B cell (primary cell): ENCODE measurements around the gene PCK1. TPM values are rescaled to one million over a fixed set of nuclear protein-coding genes. Genes with fewer than 3 reads are reported as not detected.

Experiments used
- ATAC-seq: fragments of 200-7000 bp; cut with Tn5 transposase; one replicate; pipeline ENCODE4 v1.10.0; 2021; ENCODE audit warnings: low read depth, mild to moderate bottlenecking, moderate number of reproducible peaks, moderate library complexity
- CTCF ChIA-PET: fragments of 350-600 bp; sonication (Branson Sonifier 250); formaldehyde crosslinking; loops from one replicate; lab custom pipeline; 2021; ENCODE audit warnings: antibody characterized with exemption, inconsistent platforms; lab: Charles Lee
- POLR2A ChIA-PET: fragments of 350-600 bp; sonication (Branson Sonifier 250); formaldehyde crosslinking; loops from one replicate; lab custom pipeline; 2021; ENCODE audit warnings: antibody characterized with exemption; lab: Charles Lee
- DNase-seq: peaks from one replicate; pipeline ENCODE4 v3.0.0; 2013
- H2AFZ ChIP-seq: 2 replicates; pipeline ENCODE4 v1.6.1; 2012; ENCODE audit warnings: mild to moderate bottlenecking, low read depth, low read length; ENCODE audit not compliant: insufficient read depth, poor library complexity, severe bottlenecking
- H3K27ac ChIP-seq, 2 donors: 1 replicate in 1 of 2; 2 replicates in 1 of 2; pipeline ENCODE4 v1.5.1; 2012 to 2013; ENCODE audit warnings: low read length in 2 of 2, mild to moderate bottlenecking in 2 of 2, moderate library complexity in 1 of 2
- H3K27me3 ChIP-seq, 4 experiments: fragments of 200-600 bp in 1 of 4; sonication (generic) in 1 of 4; replicated peaks in 1 of 4; 1 replicate in 2 of 4; 2 replicates in 2 of 4; pipeline versions ENCODE4 v1.6.1 to v1.7.0; 2013 to 2016; ENCODE audit warnings: low read length in 3 of 4, mild to moderate bottlenecking in 2 of 4, mixed read lengths in 1 of 4, moderate library complexity in 1 of 4; ENCODE audit not compliant: insufficient read depth in 4 of 4, control insufficient read depth in 3 of 4; ENCODE audit errors: control extremely low read depth in 1 of 4
- H3K36me3 ChIP-seq, 2 experiments: replicated peaks in 1 of 2; 1 replicate in 1 of 2; 2 replicates in 1 of 2; pipeline versions ENCODE4 v1.6.1 to v1.7.1; 2013; ENCODE audit warnings: low read length in 1 of 2; ENCODE audit not compliant: insufficient read depth in 2 of 2, control insufficient read depth in 1 of 2; ENCODE audit errors: control extremely low read depth in 1 of 2, extremely low read depth in 1 of 2
- H3K4me1 ChIP-seq, 2 donors: fragments of 200-600 bp in 1 of 2; sonication (generic) in 1 of 2; 1 replicate in 1 of 2; 2 replicates in 1 of 2; pipeline versions ENCODE4 v1.5.1 to v1.6.1; 2013 to 2017; ENCODE audit warnings: low read length in 2 of 2; ENCODE audit not compliant: control insufficient read depth in 2 of 2, insufficient read depth in 2 of 2
- H3K4me2 ChIP-seq: replicated peaks from 2 replicates; pipeline ENCODE3; 2012; ENCODE audit warnings: mild to moderate bottlenecking, low read depth, low read length; ENCODE audit not compliant: poor library complexity, severe bottlenecking
- H3K4me3 ChIP-seq, 5 experiments: fragments of 200-600 bp in 1 of 5; sonication (generic) in 1 of 5; 1 replicate in 3 of 5; 2 replicates in 2 of 5; pipeline versions ENCODE4 v1.5.1 to v1.7.0; 2011 to 2016; ENCODE audit warnings: low read length in 4 of 5, mild to moderate bottlenecking in 4 of 5, low read depth in 2 of 5, control low read depth in 1 of 5, moderate library complexity in 1 of 5; ENCODE audit not compliant: insufficient read depth in 1 of 5; ENCODE audit errors: control extremely low read depth in 1 of 5, extremely low read depth in 1 of 5
- H3K79me2 ChIP-seq: fragments of 200-600 bp; sonication (generic); one replicate; pipeline ENCODE4 v1.6.0; 2016; ENCODE audit warnings: low read length; ENCODE audit not compliant: control insufficient read depth, insufficient read depth
- H3K9ac ChIP-seq: fragments of 200-600 bp; sonication (generic); 2 replicates; pipeline ENCODE4 v1.6.1; 2017; ENCODE audit warnings: mild to moderate bottlenecking, low read length, moderate library complexity
- H3K9me3 ChIP-seq, 3 donors: one replicate each; pipeline versions ENCODE4 v1.6.1 to v1.7.1; 2013; ENCODE audit warnings: low read length in 2 of 3; ENCODE audit not compliant: control insufficient read depth in 2 of 3, insufficient read depth in 1 of 3; ENCODE audit errors: control extremely low read depth in 1 of 3
- H4K20me1 ChIP-seq: 2 replicates; pipeline ENCODE4 v1.6.0; 2012; ENCODE audit warnings: mild to moderate bottlenecking, low read length; ENCODE audit not compliant: insufficient read depth, control insufficient read depth, poor library complexity, severe bottlenecking
- H3K27ac Mint-ChIP-seq: one replicate; pipeline ENCODE4 v1.8.0; 2021; ENCODE audit warnings: mixed read lengths
- H3K27me3 Mint-ChIP-seq: one replicate; pipeline ENCODE4 v1.8.0; 2021; ENCODE audit warnings: mixed read lengths
- H3K4me1 Mint-ChIP-seq: one replicate; pipeline ENCODE4 v1.8.0; 2021; ENCODE audit warnings: mixed read lengths
- H3K4me3 Mint-ChIP-seq: one replicate; pipeline ENCODE4 v1.8.0; 2021; ENCODE audit warnings: mixed read lengths
- H3K9me3 Mint-ChIP-seq: one replicate; pipeline ENCODE4 v1.8.0; 2022; ENCODE audit warnings: mixed read lengths; ENCODE audit not compliant: insufficient read depth
- EZH2 ChIP-seq: IDR thresholded peaks from 2 replicates; pipeline ENCODE4 v1.6.1; 2012; ENCODE audit warnings: borderline replicate concordance, low read depth, mild to moderate bottlenecking, moderate library complexity, low read length; ENCODE audit not compliant: insufficient read depth, poor library complexity, severe bottlenecking
- WGBS: methylation state at CpG from one replicate; pipeline ENCODE4 v1.1.5; 2013; ENCODE audit warnings: missing lambda C conversion rate; ENCODE audit not compliant: insufficient coverage; 5-methylcytosine and 5-hydroxymethylcytosine counted together
- intact Hi-C: fragments of 100-400 bp; cut with micrococcal nuclease; formaldehyde crosslinking; loops from one replicate; pipeline ENCODE4 v1.10.0; 2022
- polyA plus RNA-seq: library from polyadenylated mRNA; depleted of rRNA; stranded (reverse); fragments of >200 nt; gene quantifications from 2 replicates; pipeline ENCODE4 v1.2.3, GENCODE V29; 2012
- total RNA-seq, 2 donors: library from RNA; stranded (reverse); fragments of 120-200 nt in 1 of 2; gene quantifications; 1 replicate in 1 of 2; 2 replicates in 1 of 2; pipeline versions ENCODE4 v1.2.3 to v1.2.4, GENCODE V29; 2013 to 2022
- TF ChIP-seq, protein P1 (sequence below): fragments of 200-600 bp; IDR thresholded peaks from one replicate; pipeline ENCODE4 v1.8.0; 2022; ENCODE audit warnings: antibody characterized with exemption, mild to moderate bottlenecking

The PCK1 gene
- total and polyA plus RNA-seq, 2 donors (not counting 1 experiment from before 2014, with no cell fraction given): not detected

- intact Hi-C loops: no loop called here
- Histone ChIP-seq H3K9me3 (no peaks in the 10 kb centered on the region), H3K4me1 (peaks cover 0 to 1% of the 10 kb centered on the region in 2 donors), H3K27ac (no peak overlapping the region), H3K4me2 (no peak overlapping the region), H3K27me3 (peaks cover 0 to 5% (median 0%) of the 10 kb centered on the region in 4 experiments), H2AFZ (no peak overlapping the region), H3K36me3 (no peaks in the 10 kb centered on the region), H3K4me3 (no peak overlapping the region), H3K9ac (no peak overlapping the region), H3K79me2 (no peaks in the 10 kb centered on the region), H4K20me1 (no peaks in the 10 kb centered on the region)
- no peaks in the 10 kb centered on the region for H3K9me3 Mint-ChIP-seq
- TF ChIP-seq, protein P1, sequence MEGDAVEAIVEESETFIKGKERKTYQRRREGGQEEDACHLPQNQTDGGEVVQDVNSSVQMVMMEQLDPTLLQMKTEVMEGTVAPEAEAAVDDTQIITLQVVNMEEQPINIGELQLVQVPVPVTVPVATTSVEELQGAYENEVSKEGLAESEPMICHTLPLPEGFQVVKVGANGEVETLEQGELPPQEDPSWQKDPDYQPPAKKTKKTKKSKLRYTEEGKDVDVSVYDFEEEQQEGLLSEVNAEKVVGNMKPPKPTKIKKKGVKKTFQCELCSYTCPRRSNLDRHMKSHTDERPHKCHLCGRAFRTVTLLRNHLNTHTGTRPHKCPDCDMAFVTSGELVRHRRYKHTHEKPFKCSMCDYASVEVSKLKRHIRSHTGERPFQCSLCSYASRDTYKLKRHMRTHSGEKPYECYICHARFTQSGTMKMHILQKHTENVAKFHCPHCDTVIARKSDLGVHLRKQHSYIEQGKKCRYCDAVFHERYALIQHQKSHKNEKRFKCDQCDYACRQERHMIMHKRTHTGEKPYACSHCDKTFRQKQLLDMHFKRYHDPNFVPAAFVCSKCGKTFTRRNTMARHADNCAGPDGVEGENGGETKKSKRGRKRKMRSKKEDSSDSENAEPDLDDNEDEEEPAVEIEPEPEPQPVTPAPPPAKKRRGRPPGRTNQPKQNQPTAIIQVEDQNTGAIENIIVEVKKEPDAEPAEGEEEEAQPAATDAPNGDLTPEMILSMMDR: no peak
- no peak for TF ChIP-seq EZH2
- no peak overlapping the region for H3K27ac Mint-ChIP-seq
- no peak overlapping the region for H3K4me3 Mint-ChIP-seq
- peaks cover 7% of the 10 kb centered on the region for H3K27me3 Mint-ChIP-seq
- ATAC-seq: no peak
- ChIA-PET POLR2A (no interaction called here), CTCF (interaction anchor here (2.6 kb wide), 1 partner anchor 82 kb away, joined by 13 read pairs; no protein-coding TSS in a partner anchor)
- no peaks in the 10 kb centered on the region for H3K4me1 Mint-ChIP-seq
- WGBS: 78% methylated on average over 4 of the region's 5 CpGs
- no peak for DNase-seq
Measured at GRCh38 chr20:57512432-57512831, 48.5 kb upstream of the PCK1 start.

DNA sequence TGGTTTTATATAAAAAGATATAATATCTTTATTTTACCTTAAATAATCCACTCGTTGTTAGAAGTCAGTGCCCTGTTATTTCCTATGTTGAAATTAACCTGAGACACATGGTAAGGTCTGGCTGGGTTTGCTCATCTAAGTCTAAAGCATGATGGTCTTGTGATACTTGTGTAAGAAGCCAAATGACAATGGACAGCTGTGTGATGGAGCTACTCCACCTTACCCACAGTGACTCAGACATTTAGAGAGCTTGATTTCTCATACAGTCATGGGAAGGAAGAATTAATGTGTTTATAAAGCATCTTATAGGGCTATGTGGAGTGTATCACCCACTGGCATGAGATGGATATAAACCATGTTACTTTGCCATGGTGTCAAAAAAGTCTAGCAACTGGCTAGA lies 47.7 kb upstream of the PCK1 start:
- H3K4me2 ChIP-seq: no peak overlapping the region
- Mint-ChIP-seq H3K27ac (no peak overlapping the region), H3K27me3 (peaks cover 7% of the 10 kb centered on the region), H3K4me3 (no peak overlapping the region), H3K4me1 (no peaks in the 10 kb centered on the region), H3K9me3 (no peaks in the 10 kb centered on the region)
- no peak overlapping the region for H3K27ac ChIP-seq
- H3K4me3 ChIP-seq: no peak overlapping the region
- ATAC-seq (no peak), DNase-seq (no peak)
- no peak overlapping the region for H2AFZ ChIP-seq
- no peaks in the 10 kb centered on the region for H3K4me1 ChIP-seq
- H3K9ac ChIP-seq: no peak overlapping the region
- TF ChIP-seq, protein P1: no peak
- TF ChIP-seq EZH2: no peak
- no peaks in the 10 kb centered on the region for H3K79me2 ChIP-seq
- CTCF ChIA-PET: interaction anchor here (0.9 to 2.6 kb wide), 6 partner anchors 9 to 693 kb away, joined by 3 to 13 read pairs (median 3); no protein-coding TSS in a partner anchor
- intact Hi-C loops: no loop called here
- peaks cover 0 to 5% (median 0%) of the 10 kb centered on the region in 4 experiments for H3K27me3 ChIP-seq
- no peaks in the 10 kb centered on the region for H3K36me3 ChIP-seq
- POLR2A ChIA-PET: no interaction called here
- H3K9me3 ChIP-seq: no peaks in the 10 kb centered on the region
- no peaks in the 10 kb centered on the region for H4K20me1 ChIP-seq
- WGBS: no CpG with 5 or more reads among the region's 1 CpG
